Neural cell (in vitro differentiated cells): Measurements from ENCODE around the gene HYOU1. TPM values are rescaled to one million over a fixed set of nuclear protein-coding genes. Genes with fewer than 3 reads are reported as not detected.

ENCODE experiments used
- H2AFZ ChIP-seq: fragments of 200-600, 300-800 bp; sonication (generic), shearing (Covaris generic); 2 replicates; pipeline ENCODE4 v1.6.0; 2014; ENCODE audit warnings: low read depth, mild to moderate bottlenecking, antibody characterized with exemption, low read length, moderate library complexity
- H3F3A ChIP-seq: fragments of 200-600 bp; shearing (Covaris generic); 2 replicates; pipeline ENCODE4 v1.6.1; 2016; ENCODE audit warnings: mild to moderate bottlenecking, moderate library complexity, mixed read lengths, antibody characterized with exemption, low read length; ENCODE audit not compliant: insufficient read depth, poor library complexity, severe bottlenecking
- H3K27ac ChIP-seq: fragments of 200-600, 300-800 bp; sonication (generic), shearing (Covaris generic); 2 replicates; pipeline ENCODE4 v1.5.1; 2014; ENCODE audit warnings: mild to moderate bottlenecking, low read length, moderate library complexity
- H3K27me3 ChIP-seq: fragments of 300-800, 200-600 bp; sonication (generic), shearing (Covaris generic); 2 replicates; pipeline ENCODE4 v1.6.0; 2014; ENCODE audit warnings: mild to moderate bottlenecking, low read depth, low read length, moderate library complexity; ENCODE audit not compliant: insufficient read depth
- H3K36me3 ChIP-seq: fragments of 300-800, 200-600 bp; sonication (generic), shearing (Covaris generic); 2 replicates; pipeline ENCODE4 v1.5.1; 2014; ENCODE audit warnings: mild to moderate bottlenecking, antibody characterized with exemption, low read length, moderate library complexity; ENCODE audit not compliant: insufficient read depth
- H3K4me2 ChIP-seq: fragments of 300-800, 200-600 bp; sonication (generic), shearing (Covaris generic); 2 replicates; pipeline ENCODE4 v1.6.0; 2014; ENCODE audit warnings: mild to moderate bottlenecking, low read length
- H3K4me3 ChIP-seq: fragments of 300-800, 200-600 bp; sonication (generic), shearing (Covaris generic); 2 replicates; pipeline ENCODE4 v1.5.1; 2014; ENCODE audit warnings: mild to moderate bottlenecking, low read length, moderate library complexity
- H3K79me2 ChIP-seq: fragments of 200-600 bp; shearing (Covaris generic); replicated peaks from 2 replicates; pipeline ENCODE4 v1.6.0; 2014; ENCODE audit warnings: mild to moderate bottlenecking, low read length, moderate library complexity; ENCODE audit not compliant: insufficient read depth
- H3K9ac ChIP-seq: fragments of 300-800, 200-600 bp; sonication (generic), shearing (Covaris generic); 2 replicates; pipeline ENCODE4 v1.6.1; 2016; ENCODE audit warnings: mild to moderate bottlenecking, low read length, mixed read lengths
- H3K9me2 ChIP-seq: fragments of 200-600 bp; shearing (Covaris generic); 2 replicates; pipeline ENCODE4 v1.6.1; 2016; ENCODE audit warnings: mild to moderate bottlenecking, low read length, mixed read lengths; ENCODE audit not compliant: insufficient read depth
- H3K9me3 ChIP-seq: fragments of 200-600, 300-800 bp; sonication (generic), shearing (Covaris generic); 2 replicates; pipeline ENCODE4 v1.6.1; 2016; ENCODE audit warnings: mild to moderate bottlenecking, mixed run types, low read length, moderate library complexity, mixed read lengths
- H4K20me1 ChIP-seq: fragments of 200-600 bp; shearing (Covaris generic); 2 replicates; pipeline ENCODE4 v1.6.1; 2016; ENCODE audit warnings: mild to moderate bottlenecking, mixed run types; ENCODE audit not compliant: insufficient read depth
- CTCF ChIP-seq: fragments of 450-650 bp; IDR thresholded peaks from 2 replicates; pipeline ENCODE4 v1.5.1; 2014; ENCODE audit warnings: antibody characterized with exemption, mild to moderate bottlenecking, moderate library complexity; ENCODE audit not compliant: poor library complexity, severe bottlenecking
- EP300 ChIP-seq: fragments of 450-650 bp; conservative IDR thresholded peaks from 2 replicates; pipeline ENCODE4 v1.6.1; 2014; ENCODE audit warnings: antibody characterized with exemption, mild to moderate bottlenecking, moderate library complexity; ENCODE audit not compliant: poor library complexity, severe bottlenecking
- EZH2 ChIP-seq: fragments of 200-600, 300-800 bp; shearing (Covaris generic), sonication (generic); IDR thresholded peaks from 2 replicates; pipeline ENCODE4 v1.6.1; 2014; ENCODE audit warnings: antibody characterized with exemption, low read length, borderline replicate concordance, mild to moderate bottlenecking; ENCODE audit not compliant: insufficient read depth, poor library complexity, severe bottlenecking
- MXI1 ChIP-seq: fragments of 450-650 bp; conservative IDR thresholded peaks from 2 replicates; pipeline ENCODE4 v1.6.1; 2014; ENCODE audit warnings: antibody characterized with exemption, mild to moderate bottlenecking; ENCODE audit not compliant: poor library complexity, severe bottlenecking
- POLR2AphosphoS5 ChIP-seq: IDR thresholded peaks from 2 replicates; pipeline ENCODE4 v1.6.1; 2012
- RAD21 ChIP-seq: fragments of 450-650 bp; conservative IDR thresholded peaks from 2 replicates; pipeline ENCODE4 v1.6.1; 2014; ENCODE audit warnings: antibody characterized with exemption, mild to moderate bottlenecking, moderate library complexity
- REST ChIP-seq: IDR thresholded peaks from 2 replicates; pipeline ENCODE4 v1.6.1; 2012; ENCODE audit warnings: borderline replicate concordance
- SMC3 ChIP-seq: fragments of 450-650 bp; conservative IDR thresholded peaks from 2 replicates; pipeline ENCODE4 v1.6.1; 2014; ENCODE audit warnings: antibody characterized with exemption, mild to moderate bottlenecking, moderate library complexity; ENCODE audit not compliant: poor library complexity
- TAF1 ChIP-seq: IDR thresholded peaks from 2 replicates; pipeline ENCODE4 v1.6.1; 2012; ENCODE audit warnings: low read depth
- polyA plus RNA-seq: library from polyadenylated mRNA; depleted of rRNA; stranded (reverse); fragments of >200 nt; gene quantifications from 2 replicates; pipeline ENCODE4 v1.2.3, GENCODE V29; 2014

Gene HYOU1
- polyA plus RNA-seq, 1 donor from 2014 or later: 68.4 TPM

GRCh38 chr11:119056421-119056999 lies 495 bp downstream of the HYOU1 start:
- H3K79me2 ChIP-seq: peaks cover 12% of the 10 kb centered on the region
- peak overlapping the region; percentile 58 for H3K27ac ChIP-seq
- peak overlapping the region; percentile 98 for H3K4me2 ChIP-seq
- peak overlapping the region; percentile 27 for H2AFZ ChIP-seq
- TF ChIP-seq EZH2 (no peak), RAD21 (no peak), SMC3 (no peak), REST (no peak), CTCF (no peak), EP300 (no peak), TAF1 (no peak), POLR2AphosphoS5 (no peak), MXI1 (no peak)
- H3K27me3 ChIP-seq: no peaks in the 10 kb centered on the region
- no peaks in the 10 kb centered on the region for H3F3A ChIP-seq
- H3K9me3 ChIP-seq: no peaks in the 10 kb centered on the region
- no peaks in the 10 kb centered on the region for H3K9me2 ChIP-seq
- H3K4me3 ChIP-seq: peak overlapping the region; percentile 80
- H3K9ac ChIP-seq: peak overlapping the region; percentile 77
- H4K20me1 ChIP-seq: no peaks in the 10 kb centered on the region
- peaks cover 6% of the 10 kb centered on the region for H3K36me3 ChIP-seq

- H3F3A ChIP-seq: no peaks in the 10 kb centered on the region
- H3K27me3 ChIP-seq: no peaks in the 10 kb centered on the region
- H3K27ac ChIP-seq: peak overlapping the region; percentile 58
- H4K20me1 ChIP-seq: no peaks in the 10 kb centered on the region
- H3K9me2 ChIP-seq: no peaks in the 10 kb centered on the region
- no peak overlapping the region for H2AFZ ChIP-seq
- peaks cover 6% of the 10 kb centered on the region for H3K36me3 ChIP-seq
- peak overlapping the region; percentile 98 for H3K4me2 ChIP-seq
- H3K79me2 ChIP-seq: peaks cover 12% of the 10 kb centered on the region
- TF ChIP-seq RAD21 (peak; percentile 28), TAF1 (no peak), REST (no peak), SMC3 (no peak), EZH2 (no peak), POLR2AphosphoS5 (no peak), MXI1 (no peak), CTCF (peak; percentile 45), EP300 (no peak)
- no peaks in the 10 kb centered on the region for H3K9me3 ChIP-seq
- peak overlapping the region; percentile 80 for H3K4me3 ChIP-seq
- peak overlapping the region; percentile 77 for H3K9ac ChIP-seq
These were observed 1.1 kb downstream of the HYOU1 start for GRCh38 chr11:119055901-119056300.
